Activated CD8-positive, alpha-beta T cell treated with anti-CD3 and anti-CD28 coated beads for 36 hours (primary cell): Measurements from ENCODE around the gene MFSD6L. TPM values are rescaled to one million over a fixed set of nuclear protein-coding genes. Genes with fewer than 3 reads are reported as not detected.

ENCODE experiments used
- ATAC-seq: fragments of 200-7000 bp; cut with Tn5 transposase; one replicate; pipeline ENCODE4 v1.10.0; 2021; ENCODE audit warnings: mild to moderate bottlenecking, moderate library complexity
- CTCF ChIA-PET: fragments of 350-600 bp; sonication (Branson Sonifier 250); formaldehyde crosslinking; loops from one replicate; lab custom pipeline; 2021; ENCODE audit warnings: antibody characterized with exemption; lab: Charles Lee
- POLR2A ChIA-PET: fragments of 350-600 bp; sonication (Branson Sonifier 250); formaldehyde crosslinking; loops from one replicate; lab custom pipeline; 2021; ENCODE audit warnings: antibody characterized with exemption; lab: Charles Lee
- DNase-seq: peaks from one replicate; pipeline ENCODE4 v3.0.0-alpha.2; 2020
- H3K27ac Mint-ChIP-seq: one replicate; pipeline ENCODE4 v1.8.0; 2021; ENCODE audit warnings: mild to moderate bottlenecking, mixed read lengths
- H3K27me3 Mint-ChIP-seq: one replicate; pipeline ENCODE4 v1.8.0; 2021; ENCODE audit warnings: mixed read lengths
- H3K36me3 Mint-ChIP-seq: one replicate; pipeline ENCODE4 v1.8.0; 2021; ENCODE audit warnings: low read depth, mixed read lengths
- H3K4me1 Mint-ChIP-seq: one replicate; pipeline ENCODE4 v1.8.0; 2021; ENCODE audit warnings: low read depth, mixed read lengths
- H3K4me3 Mint-ChIP-seq: one replicate; pipeline ENCODE4 v1.8.0; 2021; ENCODE audit warnings: mild to moderate bottlenecking, moderate library complexity, mixed read lengths
- H3K9me3 Mint-ChIP-seq: one replicate; pipeline ENCODE4 v1.8.0; 2021; ENCODE audit warnings: mixed read lengths
- CTCF ChIP-seq: fragments of 200-600 bp; IDR thresholded peaks from one replicate; pipeline ENCODE4 v1.8.0; 2022; ENCODE audit warnings: antibody characterized with exemption, mild to moderate bottlenecking
- intact Hi-C: fragments of 100-400 bp; cut with micrococcal nuclease; formaldehyde crosslinking; loops from one replicate; pipeline ENCODE4 v1.10.0; 2022
- total RNA-seq, 2 experiments: library from RNA; stranded (reverse); gene quantifications; one replicate each; pipeline ENCODE4 v1.2.3, GENCODE V29; 2021

MFSD6L gene
- total RNA-seq, 2 experiments from 2014 or later = 0.20 to 0.22 TPM

DNA sequence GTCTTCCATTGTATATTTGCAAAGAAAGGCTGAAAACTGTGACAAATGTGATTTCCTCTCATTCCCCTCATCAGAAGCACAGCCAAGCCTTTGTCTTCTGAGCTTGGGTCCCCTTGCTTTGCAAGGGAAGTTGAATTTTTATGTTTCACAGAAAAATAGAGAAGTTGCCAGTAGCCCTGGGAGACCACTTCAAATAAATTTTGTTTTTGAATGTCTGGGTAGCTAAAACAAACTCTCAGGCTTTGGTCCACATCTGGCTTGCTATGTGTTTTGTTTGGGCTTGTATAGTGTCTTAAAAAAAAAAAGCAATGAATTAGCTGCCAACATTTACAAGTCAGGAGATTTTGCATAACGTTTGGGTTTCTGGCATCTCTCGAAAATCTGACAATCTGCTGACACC, 44.2 kb upstream of the MFSD6L start:
- ChIA-PET CTCF (interaction anchor here (0.6 to 1.5 kb wide), 5 partner anchors 11 to 1777 kb away, joined by 3 to 7 read pairs (median 3); no protein-coding TSS in a partner anchor), POLR2A (no interaction called here)
- intact Hi-C loops = no loop called here
- Mint-ChIP-seq H3K27ac (no peak overlapping the region), H3K36me3 (peaks cover 5% of the 10 kb centered on the region), H3K4me3 (no peak overlapping the region), H3K27me3 (no peaks in the 10 kb centered on the region), H3K9me3 (peaks cover 4% of the 10 kb centered on the region), H3K4me1 (peaks cover 6% of the 10 kb centered on the region)
- DNase-seq (no peak), ATAC-seq (no peak)
- TF ChIP-seq CTCF = no peak

- H3K36me3 Mint-ChIP-seq = peaks cover 5% of the 10 kb centered on the region
- ChIA-PET CTCF (interaction anchor here (1.1 to 1.8 kb wide), 2 partner anchors 10 to 157 kb away, joined by 3 to 6 read pairs; no protein-coding TSS in a partner anchor), POLR2A (interaction anchor here (0.9 kb wide), 1 partner anchor 9 kb away, joined by 3 read pairs; no protein-coding TSS in a partner anchor)
- intact Hi-C loops = no loop called here
- H3K27ac Mint-ChIP-seq = no peak overlapping the region
- TF ChIP-seq CTCF = no peak
- H3K4me1 Mint-ChIP-seq = peaks cover 1% of the 10 kb centered on the region
- H3K9me3 Mint-ChIP-seq = peaks cover 4% of the 10 kb centered on the region
- DNase-seq = no peak
- no peak for ATAC-seq
- no peak overlapping the region for H3K4me3 Mint-ChIP-seq
- no peaks in the 10 kb centered on the region for H3K27me3 Mint-ChIP-seq
These were observed 42.7 kb upstream of the MFSD6L start for GRCh38 chr17:8841844-8842243.

DNA sequence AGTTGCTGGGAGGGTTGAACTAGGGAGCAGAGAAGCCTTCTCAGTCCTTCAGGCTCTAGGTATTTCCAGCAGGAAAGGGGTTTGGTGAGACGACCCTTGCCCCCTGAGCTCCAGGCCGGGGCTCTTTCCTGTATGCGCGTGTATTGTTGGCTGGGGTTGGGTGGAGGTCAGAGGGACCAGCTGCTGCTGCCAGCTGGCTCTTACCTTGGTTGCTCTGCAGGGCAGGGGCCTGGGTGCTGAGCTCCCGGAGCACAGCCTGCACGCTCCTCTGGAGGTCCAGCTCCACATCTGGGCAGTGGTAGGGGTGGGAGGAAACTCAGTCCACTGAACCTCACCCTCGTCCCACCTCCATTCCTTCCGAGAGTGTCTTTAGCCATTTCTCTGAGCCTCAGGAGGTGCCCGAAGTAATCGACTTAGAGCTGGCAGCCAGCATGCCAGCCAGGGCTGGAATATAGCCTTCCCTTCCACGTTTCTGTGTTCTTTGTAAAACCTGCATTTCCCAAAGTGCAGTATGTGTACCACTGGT, 40.3 kb upstream of the MFSD6L start:
- no peaks in the 10 kb centered on the region for H3K4me1 Mint-ChIP-seq
- no peaks in the 10 kb centered on the region for H3K9me3 Mint-ChIP-seq
- no peak for DNase-seq
- no peak for TF ChIP-seq CTCF
- H3K27ac Mint-ChIP-seq = no peak overlapping the region
- no peak for ATAC-seq
- POLR2A ChIA-PET = no interaction called here
- no peak overlapping the region for H3K4me3 Mint-ChIP-seq
- intact Hi-C loops = no loop called here
- no peaks in the 10 kb centered on the region for H3K27me3 Mint-ChIP-seq
- no peaks in the 10 kb centered on the region for H3K36me3 Mint-ChIP-seq
- CTCF ChIA-PET = interaction anchor here (1.4 kb wide), 1 partner anchor 54 kb away, joined by 3 read pairs; no protein-coding TSS in a partner anchor

- Mint-ChIP-seq H3K9me3 (no peaks in the 10 kb centered on the region), H3K36me3 (peaks cover 1% of the 10 kb centered on the region), H3K27me3 (no peaks in the 10 kb centered on the region), H3K27ac (no peak overlapping the region), H3K4me1 (no peaks in the 10 kb centered on the region), H3K4me3 (no peak overlapping the region)
- no peak for ATAC-seq
- intact Hi-C loops = no loop called here
- no peak for TF ChIP-seq CTCF
- CTCF ChIA-PET = interaction anchor here (1.4 kb wide), 1 partner anchor 53 kb away, joined by 3 read pairs; no protein-coding TSS in a partner anchor
- no peak for DNase-seq
- POLR2A ChIA-PET = no interaction called here
These were observed 39.5 kb upstream of the MFSD6L start for GRCh38 chr17:8838551-8839095.

DNA sequence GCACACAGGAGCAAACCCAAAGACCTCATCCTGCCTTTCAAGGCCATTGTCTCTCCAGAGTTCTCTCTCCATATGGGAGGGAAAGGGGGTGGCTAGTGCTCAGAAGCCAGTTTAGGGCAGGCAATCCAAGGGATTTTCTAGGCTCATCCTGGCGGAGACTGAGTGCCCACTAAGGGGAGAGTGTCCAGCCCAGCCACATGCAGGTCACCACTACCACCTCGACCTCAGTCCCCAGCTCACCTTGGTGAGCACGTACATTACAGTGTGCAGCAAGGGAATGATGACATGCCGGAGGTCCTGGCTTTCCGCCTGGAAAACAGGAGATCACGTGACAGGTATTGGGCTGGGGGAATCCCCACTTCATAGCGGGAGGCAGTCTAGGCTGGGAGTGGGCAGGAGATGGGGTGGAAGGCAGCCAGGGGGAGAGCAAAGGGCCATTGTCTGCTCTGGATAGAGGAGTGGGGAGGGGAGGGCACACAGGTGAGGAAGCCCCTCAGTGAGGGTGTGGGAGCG, 38.5 kb upstream of the MFSD6L start:
- CTCF ChIA-PET = interaction anchor here (1.4 kb wide), 1 partner anchor 12 kb away, joined by 4 read pairs; no protein-coding TSS in a partner anchor
- ATAC-seq (no peak), DNase-seq (no peak)
- intact Hi-C loops = no loop called here
- TF ChIP-seq CTCF = no peak
- no peaks in the 10 kb centered on the region for H3K27me3 Mint-ChIP-seq
- POLR2A ChIA-PET = no interaction called here
- no peak overlapping the region for H3K27ac Mint-ChIP-seq
- peaks cover 1% of the 10 kb centered on the region for H3K36me3 Mint-ChIP-seq
- no peak overlapping the region for H3K4me3 Mint-ChIP-seq
- no peaks in the 10 kb centered on the region for H3K9me3 Mint-ChIP-seq
- no peaks in the 10 kb centered on the region for H3K4me1 Mint-ChIP-seq
